Prostate gland (tissue), 2 donors: Measurements from ENCODE around the gene CD81. TPM values are rescaled to one million over a fixed set of nuclear protein-coding genes. Genes with fewer than 3 reads are reported as not detected.

Experiments
- DNase-seq: peaks from one replicate; pipeline ENCODE4 v3.0.0-alpha.2; 2019; ENCODE audit warnings: low spot score
- H3K27ac ChIP-seq, 2 donors: fragments of 200-600 bp; sonication (generic); 2 replicates each; pipeline ENCODE4 v1.5.1; 2017 to 2019
- H3K27me3 ChIP-seq: fragments of 200-600 bp; sonication (generic); replicated peaks from 2 replicates; pipeline ENCODE4 v1.5.1; 2019; ENCODE audit not compliant: insufficient read depth
- H3K36me3 ChIP-seq, 2 donors: fragments of 200-600 bp; sonication (generic); 1 replicate in 1 of 2; 2 replicates in 1 of 2; pipeline versions ENCODE4 v1.5.1 to v1.8.1; 2017 to 2019
- H3K4me1 ChIP-seq: fragments of 200-600 bp; sonication (generic); replicated peaks from 2 replicates; pipeline ENCODE4 v1.5.1; 2019
- H3K4me3 ChIP-seq, 2 donors: fragments of 200-600 bp; sonication (generic); 2 replicates each; pipeline ENCODE4 v1.5.1; 2017 to 2019
- H3K9me3 ChIP-seq: fragments of 200-600 bp; sonication (generic); 2 replicates; pipeline ENCODE4 v1.5.1; 2017
- POLR2A ChIP-seq: fragments of 450-650 bp; IDR thresholded peaks from one replicate; pipeline ENCODE4 v1.6.1; 2016; ENCODE audit warnings: antibody characterized with exemption, mild to moderate bottlenecking
- POLR2AphosphoS5 ChIP-seq: sonication (generic); formaldehyde crosslinking; IDR thresholded peaks from one replicate; pipeline ENCODE4 v1.6.1; 2017; ENCODE audit warnings: antibody characterized with exemption
- WGBS: methylation state at CpG from one replicate; pipeline ENCODE4 v1.1.5; 2018; 5-methylcytosine and 5-hydroxymethylcytosine counted together
- intact Hi-C: fragments of 100-400 bp; cut with DNase I; formaldehyde crosslinking; loops from one replicate; pipeline ENCODE4 v1.14.2; 2022
- total RNA-seq, 2 donors: library from RNA; depleted of rRNA; stranded (reverse); fragments of >200 nt; gene quantifications; one replicate each; pipeline ENCODE4 v1.1.0, GENCODE V29; 2016
- TF ChIP-seq, protein P1 (sequence below), 4 experiments: fragments of 200-600 bp in 2 of 4; fragments of 450-650 bp in 2 of 4; sonication (generic) in 2 of 4; IDR thresholded peaks; 1 replicate in 3 of 4; 2 replicates in 1 of 4; pipeline ENCODE4 v1.5.1; 2016 to 2019; ENCODE audit warnings: antibody characterized with exemption in 4 of 4, mild to moderate bottlenecking in 2 of 4, moderate library complexity in 2 of 4

CD81 gene
- total RNA-seq, 2 donors from 2014 or later = 472 to 927 TPM

DNA sequence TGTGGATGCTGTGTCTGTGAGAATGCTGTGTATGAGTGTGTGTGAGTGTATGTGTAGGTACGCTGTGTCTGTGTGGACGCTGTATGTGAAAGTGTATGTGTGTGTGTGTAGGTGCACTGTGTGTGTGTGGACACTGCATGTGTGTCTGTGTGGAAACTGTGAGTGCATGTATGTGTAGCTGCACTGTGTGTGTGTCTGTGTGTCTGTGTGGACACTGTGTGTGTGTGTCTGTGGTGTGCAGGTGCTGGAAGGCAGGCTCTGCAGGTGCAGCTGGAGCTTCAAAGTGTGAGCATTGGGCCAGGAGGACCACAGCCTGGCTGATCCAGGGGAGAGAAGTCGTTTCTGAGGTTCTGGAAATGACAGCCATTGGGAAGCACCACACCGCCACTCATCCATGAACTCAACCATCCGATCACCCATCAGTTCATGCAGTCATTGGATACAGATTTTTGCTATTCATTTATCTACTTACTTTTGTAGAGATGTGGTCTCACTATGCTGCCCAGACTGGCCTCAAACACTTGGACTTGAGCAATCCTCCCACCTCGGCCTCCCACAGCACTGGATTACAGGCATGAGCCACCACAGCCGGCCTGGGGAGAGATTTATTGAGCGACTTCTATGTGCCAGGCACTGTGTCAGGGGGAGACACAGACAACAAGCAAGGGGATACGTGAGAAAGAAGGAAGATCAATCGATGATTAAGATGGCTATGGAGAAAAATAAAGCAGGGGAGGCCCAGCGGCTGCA is 57.6 kb downstream of the CD81 start:
- WGBS = 82% methylated on average over 11 of the region's 11 CpGs
- no peaks in the 10 kb centered on the region for H3K9me3 ChIP-seq
- H3K27me3 ChIP-seq = no peaks in the 10 kb centered on the region
- H3K36me3 ChIP-seq = no peaks in the 10 kb centered on the region
- H3K4me3 ChIP-seq = no peak overlapping the region
- H3K27ac ChIP-seq = no peak overlapping the region
- DNase-seq = no peak
- TF ChIP-seq, protein P1, sequence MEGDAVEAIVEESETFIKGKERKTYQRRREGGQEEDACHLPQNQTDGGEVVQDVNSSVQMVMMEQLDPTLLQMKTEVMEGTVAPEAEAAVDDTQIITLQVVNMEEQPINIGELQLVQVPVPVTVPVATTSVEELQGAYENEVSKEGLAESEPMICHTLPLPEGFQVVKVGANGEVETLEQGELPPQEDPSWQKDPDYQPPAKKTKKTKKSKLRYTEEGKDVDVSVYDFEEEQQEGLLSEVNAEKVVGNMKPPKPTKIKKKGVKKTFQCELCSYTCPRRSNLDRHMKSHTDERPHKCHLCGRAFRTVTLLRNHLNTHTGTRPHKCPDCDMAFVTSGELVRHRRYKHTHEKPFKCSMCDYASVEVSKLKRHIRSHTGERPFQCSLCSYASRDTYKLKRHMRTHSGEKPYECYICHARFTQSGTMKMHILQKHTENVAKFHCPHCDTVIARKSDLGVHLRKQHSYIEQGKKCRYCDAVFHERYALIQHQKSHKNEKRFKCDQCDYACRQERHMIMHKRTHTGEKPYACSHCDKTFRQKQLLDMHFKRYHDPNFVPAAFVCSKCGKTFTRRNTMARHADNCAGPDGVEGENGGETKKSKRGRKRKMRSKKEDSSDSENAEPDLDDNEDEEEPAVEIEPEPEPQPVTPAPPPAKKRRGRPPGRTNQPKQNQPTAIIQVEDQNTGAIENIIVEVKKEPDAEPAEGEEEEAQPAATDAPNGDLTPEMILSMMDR (IDR thresholded peaks at IDR 0.05) = no peak
- TF ChIP-seq POLR2AphosphoS5 (no peak), POLR2A (no peak)
- intact Hi-C loops = no loop called here
- H3K4me1 ChIP-seq = no peaks in the 10 kb centered on the region

DNA sequence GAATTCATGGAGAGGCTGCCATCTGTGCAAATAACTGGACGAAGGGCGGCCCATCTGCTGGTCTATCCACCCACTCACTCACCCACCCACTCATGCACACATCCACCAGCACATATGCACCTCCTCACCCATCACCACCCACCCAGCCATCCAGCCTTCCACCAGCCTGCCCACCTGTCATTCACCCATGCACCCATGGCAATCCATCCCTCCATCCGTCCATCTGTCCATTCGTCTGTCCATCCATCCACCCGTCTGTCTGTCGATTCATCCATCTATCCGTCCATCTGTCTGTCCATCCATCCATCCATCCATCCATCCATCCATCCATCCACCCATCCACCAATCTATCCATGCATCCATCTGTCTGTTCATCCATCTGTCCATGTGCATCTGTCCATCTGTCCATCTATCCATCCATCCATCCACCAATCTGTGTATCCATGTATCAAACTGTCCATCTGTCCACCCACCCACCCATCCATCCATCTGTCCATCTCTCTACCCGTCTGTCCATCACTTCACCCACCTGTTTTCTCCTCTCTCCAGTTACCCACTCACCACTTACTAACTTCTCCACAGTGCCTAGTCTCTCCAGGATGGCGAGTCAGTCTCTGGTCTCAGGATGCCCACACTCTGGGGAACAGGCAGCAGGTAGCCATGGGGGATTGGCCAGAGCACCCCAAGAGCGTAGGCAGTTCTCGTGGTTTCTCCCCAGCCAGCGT is 58.3 kb downstream of the CD81 start:
- Histone ChIP-seq H3K4me3 (no peak overlapping the region), H3K4me1 (no peaks in the 10 kb centered on the region), H3K27ac (no peak overlapping the region), H3K36me3 (no peaks in the 10 kb centered on the region), H3K27me3 (no peaks in the 10 kb centered on the region), H3K9me3 (no peaks in the 10 kb centered on the region)
- WGBS = 93% methylated on average over 12 of the region's 12 CpGs
- intact Hi-C loops = no loop called here
- no peak for DNase-seq
- no peak for TF ChIP-seq POLR2AphosphoS5
- TF ChIP-seq POLR2A = no peak
- TF ChIP-seq, protein P1 (IDR thresholded peaks at IDR 0.05) = no peak

DNA sequence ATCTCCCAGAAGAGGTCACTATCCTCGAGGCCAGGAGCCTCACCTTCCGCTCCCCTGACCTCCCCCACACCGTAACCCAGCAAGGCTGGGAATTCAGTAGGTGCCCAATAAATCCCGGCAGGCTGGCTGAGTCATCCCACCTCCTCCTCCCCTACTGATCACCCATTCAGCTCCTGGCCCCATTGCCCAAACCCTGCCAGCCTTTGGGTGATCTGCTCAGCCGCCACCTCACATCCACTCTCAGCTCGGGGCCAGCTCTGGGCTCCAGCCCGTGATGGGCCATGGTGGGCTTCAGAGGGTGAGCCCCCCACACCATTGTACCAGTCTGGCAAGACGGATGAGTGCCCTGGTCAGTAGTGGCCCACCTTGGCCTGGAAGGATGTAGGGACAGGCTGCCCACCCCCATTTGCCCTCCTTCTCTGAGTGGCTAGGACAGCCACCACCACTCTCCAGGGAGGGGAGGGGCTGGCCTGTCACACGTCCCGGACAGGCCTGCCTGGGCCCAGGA is 59.0 kb downstream of the CD81 start:
- Histone ChIP-seq H3K9me3 (no peaks in the 10 kb centered on the region), H3K36me3 (no peaks in the 10 kb centered on the region), H3K4me1 (no peaks in the 10 kb centered on the region), H3K27me3 (no peaks in the 10 kb centered on the region), H3K4me3 (no peak overlapping the region), H3K27ac (no peak overlapping the region)
- 70% methylated on average over 10 of the region's 10 CpGs for WGBS
- no peak for TF ChIP-seq POLR2A
- TF ChIP-seq, protein P1 (IDR thresholded peaks at IDR 0.05) = no peak
- no peak for TF ChIP-seq POLR2AphosphoS5
- DNase-seq = no peak
- intact Hi-C loops = no loop called here

DNA sequence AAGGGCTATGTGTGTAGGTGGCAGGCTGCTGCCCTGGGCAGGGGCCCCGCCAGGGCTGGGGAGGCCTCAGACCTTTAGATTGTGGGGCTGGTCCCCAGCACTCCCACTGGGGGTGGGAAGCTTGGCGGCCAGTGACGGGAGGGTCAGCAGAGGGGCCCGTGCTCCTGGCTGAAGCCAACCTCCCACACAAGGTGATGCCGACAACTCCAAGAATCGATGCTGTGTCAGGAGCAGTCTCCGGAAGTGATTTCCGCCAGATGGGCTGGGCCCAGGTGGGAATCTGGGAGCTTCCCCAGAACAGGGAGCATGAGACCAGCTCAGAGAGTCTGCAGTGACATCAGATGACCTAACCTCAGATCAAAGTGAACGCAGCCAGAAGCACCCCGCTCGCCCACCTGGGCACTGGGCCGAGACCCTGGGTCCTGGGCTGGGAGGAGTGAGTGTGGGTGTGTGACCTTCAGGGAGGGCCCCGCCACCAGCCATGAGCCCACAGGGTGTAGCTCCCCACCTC is 59.5 kb downstream of the CD81 start:
- intact Hi-C loops = no loop called here
- no peaks in the 10 kb centered on the region for H3K27me3 ChIP-seq
- H3K4me3 ChIP-seq = no peak overlapping the region
- no peaks in the 10 kb centered on the region for H3K4me1 ChIP-seq
- no peaks in the 10 kb centered on the region for H3K36me3 ChIP-seq
- WGBS = 98% methylated on average over 8 of the region's 13 CpGs
- H3K27ac ChIP-seq = no peak overlapping the region
- no peak for DNase-seq
- no peaks in the 10 kb centered on the region for H3K9me3 ChIP-seq
- TF ChIP-seq, protein P1 (IDR thresholded peaks at IDR 0.05) = no peak
- TF ChIP-seq POLR2A = no peak
- TF ChIP-seq POLR2AphosphoS5 = no peak
